HG03175 (cell line): ENCODE measurements around the gene TECPR1.

ENCODE experiments used
- ATAC-seq: cut with Tn5 transposase; IDR thresholded peaks from one replicate; pipeline ENCODE4 v1.9.1; 2021; ENCODE audit warnings: mild to moderate bottlenecking, moderate library complexity; ENCODE audit not compliant: unreplicated experiment

The TECPR1 gene

GRCh38 chr7:98283887-98284222 is 31.8 kb upstream of the TECPR1 start:
- no peak for ATAC-seq

GRCh38 chr7:98283127-98283886 is 31.3 kb upstream of the TECPR1 start:
- ATAC-seq = no peak

- ATAC-seq = no peak
Measured at GRCh38 chr7:98282703-98283102, 30.7 kb upstream of the TECPR1 start.

- peak; percentile 37 for ATAC-seq
Measured at GRCh38 chr7:98281757-98282606, 29.9 kb upstream of the TECPR1 start.

- peak; percentile 79 for ATAC-seq
Measured at GRCh38 chr7:98280791-98281756, 29.0 kb upstream of the TECPR1 start, which contains the start of gene BRI3. Gene BRI3 (plus strand): TSS chr7:98281686. CDS start chr7:98281796, 110 bp downstream.

- ATAC-seq = no peak
Measured at GRCh38 chr7:98280296-98280695, 28.3 kb upstream of the TECPR1 start.

- ATAC-seq = no peak
Measured at GRCh38 chr7:98278936-98279335, 26.9 kb upstream of the TECPR1 start.

GRCh38 chr7:98278408-98278807 is 26.4 kb upstream of the TECPR1 start:
- ATAC-seq = no peak

GRCh38 chr7:98276241-98276761 is 24.3 kb upstream of the TECPR1 start:
- no peak for ATAC-seq

GRCh38 chr7:98267303-98267702 is 15.3 kb upstream of the TECPR1 start:
- no peak for ATAC-seq

- ATAC-seq = no peak
Measured at GRCh38 chr7:98266840-98267239, 14.8 kb upstream of the TECPR1 start.

GRCh38 chr7:98265841-98266271 is 13.8 kb upstream of the TECPR1 start:
- no peak for ATAC-seq

- ATAC-seq = no peak
Measured at GRCh38 chr7:98257701-98258100, 5.7 kb upstream of the TECPR1 start.

- ATAC-seq = no peak
Measured at GRCh38 chr7:98256431-98256830, 4.4 kb upstream of the TECPR1 start.

GRCh38 chr7:98254951-98255610 is 3.0 kb upstream of the TECPR1 start:
- no peak for ATAC-seq

- no peak for ATAC-seq
Measured at GRCh38 chr7:98254516-98254915, 2.5 kb upstream of the TECPR1 start.

GRCh38 chr7:98252425-98253054 is 508 bp upstream of the TECPR1 start:
- peak; percentile 27 for ATAC-seq

GRCh38 chr7:98251231-98251600 is 816 bp downstream of the TECPR1 start:
- peak; percentile 11 for ATAC-seq

GRCh38 chr7:98250789-98251188 is 1.2 kb downstream of the TECPR1 start:
- no peak for ATAC-seq

GRCh38 chr7:98249106-98249505 is 2.9 kb downstream of the TECPR1 start:
- no peak for ATAC-seq
